RPMI7951 (cell line): ENCODE data around the gene SHISA9. TPM values are rescaled to one million over a fixed set of nuclear protein-coding genes. Genes with fewer than 3 reads are reported as not detected.

Experiments
- DNase-seq: peaks from one replicate; pipeline ENCODE4 v3.0.0-alpha.2; 2012; ENCODE audit warnings: low read depth
- total RNA-seq: library from RNA; depleted of rRNA; stranded (reverse); fragments of >200 nt; shearing (Covaris generic); gene quantifications from 2 replicates; pipeline ENCODE4 v1.2.3, GENCODE V29; 2014; rRNA removed

Gene SHISA9
- total RNA-seq, 1 experiment from 2014 or later: 0.12 TPM

GRCh38 chr16:13264749-13265552 lies 363.6 kb downstream of the SHISA9 start:
- no peak for DNase-seq

- DNase-seq: no peak
These were observed 368.0 kb downstream of the SHISA9 start for GRCh38 chr16:13269359-13269758.

- no peak for DNase-seq
These were observed 368.6 kb downstream of the SHISA9 start for GRCh38 chr16:13269905-13270528.

- no peak for DNase-seq
These were observed 369.2 kb downstream of the SHISA9 start for GRCh38 chr16:13270602-13271001.

- no peak for DNase-seq
These were observed 388.1 kb downstream of the SHISA9 start for GRCh38 chr16:13289515-13289914.

Other genes starting within 250 kb of the SHISA9 start
- gene CPPED1, start 97.7 kb upstream of the SHISA9 start, total RNA-seq: 16.5 and 16.7 TPM in 2 replicates